NCI-H2227 (cell line): Measurements from ENCODE around the gene SPEN.

Source experiments
- DNase-seq: peaks from one replicate; lab custom pipeline; 2025; ENCODE audit not compliant: unreplicated experiment; lab: John Stamatoyannopoulos, UW

Gene SPEN

DNA sequence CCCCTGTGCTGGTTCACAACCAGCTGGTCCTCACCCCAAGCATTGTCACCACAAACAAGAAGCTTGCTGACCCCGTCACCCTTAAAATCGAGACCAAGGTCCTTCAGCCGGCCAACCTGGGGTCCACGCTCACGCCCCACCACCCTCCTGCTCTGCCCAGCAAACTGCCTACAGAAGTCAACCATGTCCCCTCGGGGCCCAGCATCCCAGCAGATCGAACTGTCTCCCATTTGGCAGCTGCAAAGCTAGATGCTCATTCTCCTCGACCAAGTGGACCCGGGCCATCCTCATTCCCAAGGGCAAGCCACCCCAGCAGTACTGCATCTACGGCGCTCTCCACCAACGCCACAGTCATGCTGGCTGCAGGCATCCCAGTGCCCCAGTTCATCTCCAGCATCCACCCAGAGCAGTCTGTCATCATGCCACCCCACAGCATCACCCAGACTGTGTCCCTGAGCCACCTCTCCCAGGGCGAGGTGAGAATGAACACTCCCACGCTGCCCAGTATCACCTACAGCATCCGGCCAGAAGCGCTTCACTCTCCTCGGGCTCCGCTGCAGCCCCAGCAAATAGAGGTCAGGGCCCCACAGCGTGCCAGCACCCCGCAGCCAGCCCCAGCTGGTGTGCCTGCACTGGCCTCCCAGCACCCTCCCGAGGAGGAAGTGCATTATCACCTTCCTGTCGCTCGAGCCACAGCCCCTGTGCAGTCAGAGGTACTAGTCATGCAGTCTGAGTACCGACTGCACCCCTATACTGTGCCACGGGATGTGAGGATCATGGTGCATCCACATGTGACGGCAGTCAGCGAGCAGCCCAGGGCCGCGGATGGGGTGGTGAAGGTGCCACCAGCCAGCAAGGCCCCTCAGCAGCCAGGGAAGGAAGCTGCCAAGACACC is 87.8 kb downstream of the SPEN start:
- DNase-seq: no peak

DNA sequence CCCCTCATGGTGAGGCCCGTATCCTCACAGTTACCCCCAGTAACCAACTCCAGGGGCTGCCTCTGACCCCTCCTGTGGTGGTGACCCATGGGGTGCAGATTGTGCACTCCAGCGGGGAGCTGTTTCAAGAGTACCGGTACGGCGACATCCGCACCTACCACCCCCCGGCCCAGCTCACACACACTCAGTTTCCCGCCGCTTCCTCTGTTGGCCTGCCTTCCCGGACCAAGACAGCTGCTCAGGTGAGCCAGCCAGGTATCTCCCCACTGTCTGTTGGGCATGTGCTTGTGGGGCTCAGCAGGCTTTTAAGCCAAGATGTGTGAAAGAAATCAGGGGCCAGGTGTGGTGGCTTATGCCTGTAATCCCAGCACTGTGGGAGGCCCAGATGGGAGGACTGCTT is 88.5 kb downstream of the SPEN start:
- DNase-seq: no peak

DNA sequence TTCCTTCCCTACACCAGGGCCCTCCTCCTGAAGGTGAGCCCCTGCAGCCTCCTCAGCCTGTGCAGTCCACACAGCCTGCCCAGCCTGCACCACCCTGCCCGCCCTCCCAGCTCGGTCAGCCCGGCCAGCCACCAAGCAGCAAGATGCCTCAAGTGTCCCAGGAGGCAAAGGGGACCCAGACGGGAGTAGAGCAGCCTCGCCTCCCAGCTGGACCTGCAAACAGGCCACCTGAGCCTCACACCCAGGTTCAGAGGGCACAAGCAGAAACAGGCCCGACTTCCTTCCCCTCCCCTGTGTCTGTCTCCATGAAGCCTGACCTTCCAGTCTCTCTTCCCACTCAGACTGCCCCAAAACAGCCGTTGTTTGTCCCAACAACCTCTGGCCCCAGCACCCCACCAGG is 89.6 kb downstream of the SPEN start:
- DNase-seq: no peak

DNA sequence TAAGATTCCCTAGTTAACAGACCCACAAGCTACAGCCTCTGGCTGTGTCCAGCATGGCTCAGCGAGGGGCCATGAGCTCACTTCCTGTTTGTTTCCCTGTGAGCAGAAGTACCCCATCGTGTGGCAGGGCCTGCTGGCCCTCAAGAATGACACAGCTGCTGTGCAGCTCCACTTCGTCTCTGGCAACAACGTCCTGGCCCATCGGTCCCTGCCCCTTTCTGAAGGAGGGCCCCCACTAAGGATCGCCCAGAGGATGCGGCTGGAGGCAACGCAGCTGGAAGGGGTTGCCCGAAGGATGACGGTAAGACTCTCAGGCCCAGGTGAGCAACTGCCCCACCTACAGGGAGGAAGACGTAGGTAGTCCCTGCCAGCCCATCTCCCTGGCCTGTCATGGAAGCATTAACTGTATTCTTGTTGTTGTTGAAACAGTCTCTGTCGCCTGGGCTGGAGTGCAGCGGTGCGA is 90.2 kb downstream of the SPEN start:
- no peak for DNase-seq

DNA sequence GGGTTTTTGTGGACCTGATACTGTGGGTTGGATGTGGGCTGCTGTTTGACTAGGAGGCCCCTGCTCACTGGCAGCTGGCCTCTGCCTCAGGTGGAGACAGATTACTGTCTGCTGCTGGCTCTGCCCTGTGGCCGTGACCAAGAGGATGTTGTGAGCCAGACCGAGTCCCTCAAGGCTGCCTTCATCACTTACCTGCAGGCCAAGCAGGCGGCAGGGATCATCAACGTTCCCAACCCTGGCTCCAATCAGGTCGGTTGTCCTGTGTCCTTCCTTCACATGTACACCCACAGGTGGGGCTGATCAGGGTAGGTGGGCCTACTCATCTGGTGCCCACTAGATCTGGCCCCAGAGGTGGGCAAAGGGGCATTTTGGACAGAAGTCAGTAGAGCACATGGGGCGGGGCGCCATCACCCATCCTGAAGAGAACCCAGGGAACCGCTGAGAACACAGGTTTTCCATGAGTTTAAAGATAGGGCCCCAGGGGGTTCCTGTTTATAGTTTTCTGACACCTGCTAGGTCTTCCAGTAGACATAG is 91.2 kb downstream of the SPEN start:
- no peak for DNase-seq

DNA sequence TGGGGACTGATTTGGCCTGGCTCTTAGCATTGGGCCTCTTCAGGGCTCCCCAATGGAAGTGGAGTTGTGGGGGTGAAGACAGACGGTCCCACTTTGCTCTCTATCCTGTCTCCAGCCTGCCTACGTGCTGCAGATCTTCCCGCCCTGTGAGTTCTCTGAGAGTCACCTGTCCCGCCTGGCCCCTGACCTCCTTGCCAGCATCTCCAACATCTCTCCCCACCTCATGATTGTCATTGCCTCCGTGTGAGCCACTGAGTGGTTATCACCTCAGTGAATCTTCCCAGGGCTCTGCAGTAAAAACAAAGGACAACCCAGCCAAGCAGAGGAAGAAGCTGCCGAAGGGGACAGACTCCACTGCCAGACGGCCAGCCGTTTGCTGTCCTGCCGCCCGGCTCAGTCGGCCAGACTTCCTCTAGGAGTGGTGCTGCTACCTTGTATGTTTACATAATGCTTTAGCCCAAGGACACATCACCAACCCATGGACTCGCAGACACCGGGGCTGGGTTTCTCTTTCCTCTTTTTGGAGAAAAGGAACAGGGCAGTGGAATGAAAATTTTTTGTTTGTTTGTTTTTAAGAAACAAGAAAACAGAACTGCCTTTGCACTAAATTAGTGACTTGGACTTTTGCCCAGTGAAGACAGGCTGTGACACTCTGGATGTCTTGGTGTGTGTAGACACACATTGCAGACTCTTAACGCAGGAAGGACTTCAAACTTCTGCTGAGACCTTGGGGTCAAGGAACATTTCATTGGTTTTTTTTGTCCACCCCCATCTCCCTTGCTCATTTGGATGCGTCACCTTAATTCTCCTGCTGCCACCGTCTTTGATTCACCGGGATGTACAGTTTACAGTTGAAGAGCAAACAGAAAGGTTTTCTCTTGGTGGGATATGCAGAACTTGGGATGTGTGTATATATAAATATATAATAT is 91.9 kb downstream of the SPEN start:
- no peak for DNase-seq

DNA sequence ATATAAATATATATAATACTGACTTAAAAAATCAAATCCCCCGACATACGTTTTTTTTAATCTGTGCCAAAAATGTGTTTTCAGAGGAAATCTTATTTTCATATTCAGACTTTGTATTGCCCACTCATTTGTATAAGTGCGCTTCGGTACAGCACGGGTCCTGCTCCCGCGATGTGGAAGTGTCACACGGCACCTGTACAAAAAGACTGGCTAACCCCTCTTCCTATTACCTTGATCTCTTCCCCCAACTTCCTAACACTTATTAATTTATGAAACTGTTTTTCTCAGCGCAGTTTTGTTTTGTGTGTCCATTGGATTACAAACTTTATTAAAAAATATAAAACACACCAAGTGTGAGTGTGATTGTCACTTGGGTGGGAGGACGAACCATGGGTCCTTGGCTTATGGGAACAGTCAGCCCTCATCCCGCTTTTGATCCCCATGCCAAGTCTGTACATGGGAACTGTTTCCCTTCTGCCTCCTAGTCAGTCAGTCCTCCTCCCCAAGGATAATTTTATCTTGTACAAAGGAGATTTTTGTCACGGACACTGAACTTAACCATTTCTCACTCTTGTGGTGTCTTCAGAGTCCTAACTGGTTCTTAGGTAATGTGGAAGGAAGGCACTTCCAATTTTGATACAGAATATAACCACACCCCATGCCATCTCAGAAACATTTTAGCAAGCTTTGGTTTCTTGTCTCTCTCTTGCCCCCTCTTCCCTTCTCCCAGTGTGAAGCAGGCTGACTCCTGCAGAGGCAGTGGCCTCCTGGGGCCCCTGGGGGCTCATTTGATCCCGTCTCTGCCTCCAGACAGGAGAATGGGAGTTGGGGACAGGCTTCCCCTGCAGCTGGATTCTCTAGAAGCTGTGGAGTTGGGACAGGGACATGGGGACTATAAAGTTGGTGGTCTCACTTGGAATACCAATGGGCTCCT is 92.9 kb downstream of the SPEN start:
- no peak for DNase-seq

DNA sequence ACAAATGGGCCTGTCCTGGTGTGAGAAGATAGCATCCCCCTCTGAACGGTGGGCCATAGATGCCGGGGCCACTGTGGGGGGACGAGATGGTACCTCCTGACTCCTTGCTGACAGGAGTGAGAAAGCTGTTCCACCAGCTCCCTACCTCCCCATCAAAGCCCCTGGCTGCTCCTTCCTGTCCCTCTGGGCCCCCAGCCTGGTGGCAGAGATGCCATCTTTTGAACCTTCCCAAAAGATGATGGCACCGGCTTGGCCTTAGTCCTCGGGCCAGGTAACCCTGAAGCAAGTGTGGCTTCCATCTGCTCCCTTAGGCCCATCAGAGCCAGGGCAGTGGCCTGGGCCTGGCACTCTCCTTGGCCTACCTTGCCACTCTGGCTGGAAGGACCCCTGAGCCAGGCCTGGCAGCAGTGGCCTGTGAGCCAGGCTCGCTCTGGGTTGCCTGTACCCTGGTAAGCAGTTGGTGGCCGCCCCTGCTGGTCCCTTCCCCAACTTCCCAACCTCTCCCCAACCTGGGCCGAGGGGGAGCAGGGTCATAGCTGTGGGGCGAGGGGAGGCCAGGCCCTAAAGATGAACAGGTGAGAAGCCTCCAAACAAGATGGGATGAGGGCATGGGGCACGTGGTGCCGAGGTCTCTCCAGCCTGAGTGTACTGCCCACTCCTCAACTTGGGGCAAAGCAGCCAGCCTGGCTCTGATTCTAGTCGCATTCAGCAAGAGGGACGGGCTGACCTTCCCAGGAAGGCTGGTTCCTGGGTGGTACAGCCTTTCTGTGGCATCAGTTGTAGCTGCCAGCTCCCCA is 93.7 kb downstream of the SPEN start:
- DNase-seq: no peak

DNA sequence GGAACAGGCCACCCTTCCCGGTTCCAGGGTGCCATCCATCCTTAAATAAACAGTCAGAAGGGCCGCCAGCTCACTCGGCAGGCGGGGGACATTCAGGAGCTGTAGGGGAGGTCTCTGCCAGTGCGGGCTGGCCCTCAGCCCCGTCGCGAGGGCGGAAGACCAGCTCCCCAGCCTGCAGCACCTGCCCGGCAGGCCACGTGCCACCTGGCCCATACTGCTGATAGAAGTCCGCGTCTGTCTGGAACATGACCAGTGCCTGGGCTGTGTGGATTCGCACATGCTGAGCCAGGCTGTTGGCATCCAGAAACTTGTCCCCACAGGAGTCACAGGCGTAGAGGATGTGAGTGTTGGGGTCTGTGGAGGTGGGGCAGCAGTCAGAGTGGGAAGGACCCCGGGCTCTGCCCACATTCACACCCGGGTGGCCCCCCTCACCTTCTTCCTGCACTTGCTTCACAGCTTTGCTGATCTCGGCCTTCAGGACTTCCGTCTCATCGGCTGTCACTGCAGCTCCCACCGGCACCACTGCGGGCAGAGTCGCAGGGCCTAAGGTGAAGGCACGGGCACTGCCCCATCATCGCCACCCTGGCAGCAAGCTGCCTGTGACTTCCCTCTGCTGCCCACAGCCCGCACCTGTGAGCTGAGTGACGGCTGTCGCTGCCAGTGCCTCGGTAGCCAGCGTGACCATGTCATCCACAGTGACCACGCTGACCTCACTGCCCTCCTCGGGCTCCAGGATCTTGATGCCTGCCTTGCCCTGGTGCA is 94.6 kb downstream of the SPEN start:
- no peak for DNase-seq

DNA sequence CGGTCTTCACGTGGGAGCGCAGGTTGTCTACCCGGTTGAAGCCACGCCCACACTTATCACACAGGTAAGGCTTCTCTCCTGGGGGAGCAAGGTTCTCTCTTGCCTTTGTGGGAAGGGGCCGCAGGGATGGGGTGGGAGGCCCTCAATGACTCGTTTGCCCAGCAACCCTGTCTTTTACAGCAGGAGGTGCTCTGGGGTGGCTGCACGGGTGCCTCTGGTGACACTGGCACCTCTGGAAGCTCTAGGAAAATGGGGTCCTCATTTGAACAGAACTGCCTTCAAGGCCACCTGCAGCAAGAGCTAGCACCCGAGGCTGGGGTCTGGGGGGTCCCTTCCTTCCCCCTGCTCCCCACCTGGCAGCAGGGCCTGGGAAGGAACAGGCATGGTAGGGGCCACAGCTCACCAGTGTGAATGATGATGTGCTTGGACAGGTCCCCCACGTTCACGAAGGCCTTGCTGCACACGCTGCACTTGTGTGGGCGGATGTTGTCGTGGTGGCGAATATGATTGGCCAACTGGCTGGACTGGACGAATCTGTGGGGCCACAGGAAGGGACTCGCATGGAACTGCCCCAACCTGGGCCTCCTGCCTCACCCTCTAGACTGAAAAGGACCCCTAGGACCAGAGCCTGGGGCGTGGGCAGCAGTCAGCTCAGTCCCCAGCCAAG is 95.3 kb downstream of the SPEN start:
- DNase-seq: no peak

DNA sequence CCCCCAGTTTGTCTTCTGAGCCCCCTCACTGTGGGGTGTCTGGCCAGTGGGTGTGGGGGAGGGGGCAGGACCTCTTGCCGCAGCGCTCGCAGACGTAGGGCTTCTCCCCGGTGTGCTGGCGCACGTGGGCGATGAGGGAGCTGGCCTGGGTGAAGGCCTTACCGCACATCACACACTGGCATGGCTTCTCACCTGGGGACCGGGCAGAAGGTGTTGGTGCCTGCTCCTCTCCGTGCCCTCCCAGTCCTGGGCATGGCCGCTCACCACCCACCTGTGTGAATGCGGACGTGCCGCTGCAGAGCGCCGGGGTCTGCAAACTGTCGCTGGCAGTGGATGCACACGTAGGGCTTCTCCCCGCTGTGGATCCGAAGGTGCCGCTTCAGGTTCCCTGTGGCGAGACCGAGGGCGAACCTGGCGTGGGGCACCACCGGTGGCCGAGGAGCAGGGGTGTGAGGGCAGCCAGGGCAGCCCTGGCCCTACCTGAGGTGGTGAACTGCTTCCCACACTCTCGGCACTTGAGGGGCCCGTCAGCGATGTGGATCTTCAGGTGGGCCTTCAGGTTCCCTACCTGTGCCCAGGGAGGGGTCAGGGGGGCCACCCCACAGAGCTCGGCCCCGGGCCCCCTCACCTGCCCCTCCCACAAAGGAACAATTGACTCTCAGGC is 96.0 kb downstream of the SPEN start:
- DNase-seq: no peak

DNA sequence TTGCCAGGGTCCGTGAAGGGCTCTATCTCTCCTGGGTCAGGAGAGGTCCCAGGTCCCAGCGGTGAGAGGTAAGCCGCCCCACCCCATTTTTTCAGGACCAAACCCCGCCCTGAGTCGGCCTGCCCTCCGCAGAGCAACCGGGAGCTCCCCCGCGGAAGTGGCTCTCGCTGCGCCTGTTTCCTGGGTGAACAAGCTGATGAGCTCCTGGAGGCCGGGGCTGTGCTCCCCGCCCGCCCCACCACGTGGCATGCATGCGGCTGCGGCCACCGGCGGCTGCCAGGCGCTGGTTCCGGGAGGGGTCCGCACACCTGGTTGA is 96.4 kb downstream of the SPEN start:
- DNase-seq: no peak

DNA sequence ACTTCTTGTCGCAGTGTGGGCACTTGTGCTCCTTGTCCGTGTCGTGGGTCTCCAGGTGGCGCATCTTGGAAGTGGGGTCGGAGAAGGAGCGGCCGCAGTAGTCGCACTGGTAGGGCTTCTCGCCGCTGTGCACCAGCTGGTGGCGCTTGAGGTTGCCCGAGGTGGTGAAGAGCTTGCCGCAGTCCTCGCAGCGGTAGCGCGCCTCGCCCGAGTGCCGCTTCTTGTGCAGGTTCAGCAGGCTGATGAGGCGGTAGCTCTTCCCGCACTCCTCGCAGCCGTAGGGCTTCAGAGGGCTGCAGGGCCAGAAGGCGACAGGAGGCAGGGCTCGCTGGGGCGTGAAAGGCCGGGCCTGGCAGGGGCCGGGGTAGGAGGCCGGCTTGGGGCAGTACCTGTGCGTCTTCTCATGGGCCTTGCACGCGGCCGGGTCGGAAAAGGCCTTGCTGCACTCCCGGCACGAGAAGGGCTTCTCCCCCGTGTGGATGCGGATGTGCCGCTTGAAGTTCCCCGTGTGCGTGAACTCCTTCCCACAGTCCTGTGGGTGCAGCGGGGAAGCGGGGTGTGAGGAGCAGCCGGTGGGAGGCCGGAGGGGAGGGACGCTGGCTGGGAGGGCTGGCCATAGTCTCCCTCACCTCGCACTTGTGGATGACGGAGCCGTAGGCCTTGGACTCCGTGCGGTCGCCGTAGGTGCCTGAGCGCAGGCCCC is 97.0 kb downstream of the SPEN start:
- DNase-seq: no peak

DNA sequence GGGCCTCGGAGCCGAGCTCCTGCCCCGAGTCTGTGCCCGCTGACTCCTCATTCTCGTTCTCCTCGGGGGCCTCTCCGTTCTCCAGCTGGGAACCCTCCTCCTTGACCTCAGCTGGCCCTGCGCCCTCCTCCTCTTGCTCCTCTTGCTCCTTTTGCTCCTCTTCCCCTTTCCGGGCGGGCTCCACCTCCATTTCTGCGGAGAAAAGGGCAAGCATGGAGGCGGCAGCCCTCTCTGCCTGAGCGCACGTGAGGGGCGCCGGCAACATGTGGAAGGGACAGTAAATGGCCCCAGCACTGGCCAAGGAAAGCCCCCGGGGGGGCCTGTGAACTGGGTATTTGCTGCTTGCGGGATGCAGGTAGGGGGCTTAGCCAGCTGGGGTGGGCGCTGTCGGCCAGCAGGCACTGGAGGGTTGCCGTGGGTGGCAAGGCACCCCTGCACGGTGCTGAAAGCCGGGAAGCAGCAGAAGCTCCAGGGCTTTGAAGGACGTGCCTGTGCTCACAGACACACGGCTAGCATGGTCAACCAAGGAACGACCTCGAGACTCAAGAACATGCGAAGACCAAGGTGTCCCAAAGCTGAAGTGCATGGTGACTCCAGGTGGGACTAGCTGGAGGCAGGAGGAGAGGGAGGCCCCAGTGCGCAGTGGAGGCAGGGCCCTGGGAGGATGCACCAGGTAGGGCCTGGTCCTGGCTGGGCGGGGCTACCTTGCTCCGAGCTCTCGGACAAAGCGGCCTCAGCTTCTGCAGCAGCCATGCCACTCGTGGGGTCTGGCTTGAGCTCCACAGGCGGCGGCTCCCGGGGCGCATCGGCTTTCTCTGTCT is 97.7 kb downstream of the SPEN start:
- DNase-seq: no peak

DNA sequence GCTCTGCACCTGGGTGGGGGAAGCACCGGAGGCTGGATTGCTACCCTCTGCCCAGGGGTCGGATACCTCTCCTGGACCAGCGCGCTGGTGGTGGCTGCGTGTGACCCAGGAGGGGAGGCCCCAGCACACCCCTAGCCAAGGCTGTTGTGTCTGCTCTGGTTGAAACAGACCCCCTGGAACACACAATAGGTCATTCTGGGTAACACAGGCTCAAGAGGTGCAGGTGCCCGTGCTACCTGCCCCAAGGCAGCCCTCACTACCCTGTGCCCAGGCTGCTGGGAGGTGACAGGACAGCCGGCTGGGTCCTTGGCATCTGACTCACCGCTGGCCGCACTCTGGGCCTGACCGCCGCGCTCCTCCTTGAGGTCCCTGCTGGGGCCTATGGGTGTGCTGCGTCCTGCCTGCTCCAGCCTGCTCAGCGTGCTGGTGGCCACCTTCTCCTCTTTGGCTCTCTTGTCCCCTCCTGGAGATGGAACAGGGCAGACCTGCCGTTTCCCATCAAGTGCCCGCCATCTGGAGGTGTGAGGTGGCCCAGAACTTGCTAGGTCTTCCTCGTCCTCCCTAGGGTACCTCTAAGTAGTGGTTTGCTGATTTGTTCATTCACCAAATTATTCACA is 98.4 kb downstream of the SPEN start:
- no peak for DNase-seq
